Peyer's patch (tissue), 4 donors: ENCODE results near the gene MGAT3. TPM values are rescaled to one million over a fixed set of nuclear protein-coding genes. Genes with fewer than 3 reads are reported as not detected.

Experiments used
- DNase-seq, 3 donors: peaks; one replicate each; pipeline ENCODE4 v3.0.0-alpha.2; 2017 to 2019
- H3K27ac ChIP-seq, 4 donors: fragments of 200-600 bp; sonication (generic); one replicate each; pipeline ENCODE4 v1.5.1; 2016 to 2019
- H3K27me3 ChIP-seq, 2 donors: fragments of 200-600 bp; sonication (generic); one replicate each; pipeline ENCODE4 v1.5.1; 2019
- H3K36me3 ChIP-seq, 3 donors: fragments of 200-600 bp; sonication (generic); one replicate each; pipeline ENCODE4 v1.5.1; 2016 to 2019
- H3K4me1 ChIP-seq, 4 donors: fragments of 200-600 bp; sonication (generic); one replicate each; pipeline ENCODE4 v1.5.1; 2016 to 2019
- H3K4me3 ChIP-seq, 4 donors: fragments of 200-600 bp; sonication (generic); 1 replicate in 3 of 4; 2 replicates in 1 of 4; pipeline ENCODE4 v1.5.1; 2016 to 2019; ENCODE audit warnings: mild to moderate bottlenecking in 1 of 4
- H3K9me3 ChIP-seq, 4 donors: fragments of 200-600 bp; sonication (generic); one replicate each; pipeline ENCODE4 v1.5.1; 2016 to 2019; ENCODE audit warnings: mild to moderate bottlenecking in 1 of 4
- CTCF ChIP-seq, 6 experiments: fragments of 450-650 bp in 4 of 6; fragments of 200-600 bp in 2 of 6; sonication (generic) in 1 of 6; IDR thresholded peaks; one replicate each; pipeline ENCODE4 v1.5.1; 2017 to 2019; ENCODE audit warnings: antibody characterized with exemption in 6 of 6, mild to moderate bottlenecking in 3 of 6, moderate library complexity in 1 of 6
- POLR2A ChIP-seq, 2 donors: fragments of 450-650 bp; IDR thresholded peaks; one replicate each; pipeline ENCODE4 v1.5.1; 2017; ENCODE audit warnings: antibody characterized with exemption in 2 of 2, mild to moderate bottlenecking in 2 of 2, moderate library complexity in 2 of 2
- total RNA-seq, 4 donors: library from RNA; depleted of rRNA; stranded (reverse); fragments of >200 nt; gene quantifications; one replicate each; pipeline ENCODE4 v1.1.0, GENCODE V29; 2016

The MGAT3 gene
- total RNA-seq, 4 donors from 2014 or later, result 5.0 to 53.7 (median 49.6) TPM

GRCh38 chr22:39524089-39524752 lies 67.4 kb downstream of the MGAT3 start:
- DNase-seq, result no peak
- peaks cover 0 to 37% (median 0%) of the 10 kb centered on the region in 3 donors for H3K36me3 ChIP-seq

DNA sequence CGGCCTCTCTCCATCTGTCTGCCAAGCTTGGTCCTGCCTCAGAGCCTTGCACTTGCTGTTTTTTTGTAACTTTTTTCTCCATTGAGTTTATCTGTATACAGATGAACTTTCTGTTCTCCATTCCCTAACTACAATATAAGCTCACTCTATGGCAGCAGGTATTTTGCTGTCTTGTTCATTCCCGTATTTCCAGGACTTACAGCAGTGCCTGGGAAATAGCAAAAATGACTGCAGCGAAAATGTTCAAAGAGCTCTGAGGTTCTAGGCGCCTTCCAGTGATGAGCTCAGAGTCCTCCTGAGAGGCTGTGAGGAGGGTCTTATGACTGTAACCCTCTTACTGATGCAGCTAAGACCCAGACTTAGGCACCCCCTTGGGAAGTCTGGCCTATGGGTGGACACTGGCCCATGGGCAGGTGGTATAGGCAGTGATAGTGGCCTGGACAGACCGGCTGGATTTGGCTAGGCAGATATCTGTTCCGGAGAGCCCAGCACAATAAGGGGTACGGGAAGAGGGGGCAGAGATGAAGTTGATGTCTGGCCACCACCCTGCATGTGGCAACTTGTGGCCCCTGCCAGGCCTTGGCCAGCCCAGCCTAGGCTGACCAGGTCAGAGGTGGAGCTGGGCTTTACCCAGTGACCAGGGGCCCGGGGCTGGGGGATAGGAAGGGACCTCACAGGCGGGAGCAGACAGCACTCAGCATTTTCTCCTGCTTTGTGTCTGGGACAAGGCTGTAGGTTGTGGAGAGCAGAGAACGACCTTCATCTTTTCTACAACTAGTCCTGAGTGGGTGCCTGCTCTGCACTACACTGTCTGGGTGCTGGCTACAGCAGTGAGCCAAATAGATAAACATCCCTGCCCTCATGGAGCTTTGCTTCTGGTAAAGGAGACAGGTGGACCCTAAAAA lies 68.2 kb downstream of the MGAT3 start:
- Histone ChIP-seq H3K4me3 (no peak overlapping the region), H3K9me3 (no peaks in the 10 kb centered on the region), H3K36me3 (peaks cover 0 to 44% (median 0%) of the 10 kb centered on the region in 3 donors), H3K27me3 (no peaks in the 10 kb centered on the region), H3K27ac (peak overlapping the region in 3 of 4 donors; percentile 6 to 41 (median 31)), H3K4me1 (peaks cover 20 to 67% (median 48%) of the 10 kb centered on the region in 4 donors)
- TF ChIP-seq POLR2A (IDR thresholded peaks at IDR 0.05) (no peak), CTCF (IDR thresholded peaks at IDR 0.05) (no peak)
- DNase-seq, result no peak

More at GRCh38 chr22:39524089-39524752, 67.4 kb downstream of the MGAT3 start:
- no peaks in the 10 kb centered on the region for H3K9me3 ChIP-seq
- H3K27ac ChIP-seq, result peak overlapping the region in 2 of 4 donors; percentile 31 to 41
- H3K4me3 ChIP-seq, result no peak overlapping the region
- TF ChIP-seq POLR2A (IDR thresholded peaks at IDR 0.05) (no peak), CTCF (IDR thresholded peaks at IDR 0.05) (no peak)
- H3K27me3 ChIP-seq, result no peaks in the 10 kb centered on the region
- H3K4me1 ChIP-seq, result peaks cover 17 to 61% (median 41%) of the 10 kb centered on the region in 4 donors

DNA sequence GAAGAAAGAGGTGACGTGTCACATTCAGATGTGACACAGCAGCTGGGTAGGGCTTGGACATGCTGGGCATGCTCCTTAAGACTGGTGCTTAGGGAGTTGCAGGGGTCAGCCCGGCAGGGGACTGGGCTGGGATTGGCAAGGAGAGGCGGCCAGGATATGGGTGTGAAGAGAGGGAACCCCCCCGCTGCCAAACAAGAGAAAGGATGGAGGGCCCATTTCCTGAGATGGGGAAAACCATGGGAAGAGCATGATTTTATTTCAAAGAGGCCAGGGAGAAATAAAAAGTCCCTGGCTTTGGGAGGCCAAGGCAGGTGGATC lies 68.8 kb downstream of the MGAT3 start:
- H3K9me3 ChIP-seq, result no peaks in the 10 kb centered on the region
- H3K4me3 ChIP-seq, result no peak overlapping the region
- H3K27ac ChIP-seq, result peak overlapping the region in 3 of 4 donors; percentile 6 to 41 (median 31)
- DNase-seq, result no peak
- H3K27me3 ChIP-seq, result no peaks in the 10 kb centered on the region
- TF ChIP-seq POLR2A (IDR thresholded peaks at IDR 0.05), result no peak
- no peak for TF ChIP-seq CTCF (IDR thresholded peaks at IDR 0.05)
- H3K36me3 ChIP-seq, result peaks cover 0 to 49% (median 0%) of the 10 kb centered on the region in 3 donors
- H3K4me1 ChIP-seq, result peaks cover 23 to 73% (median 52%) of the 10 kb centered on the region in 4 donors

GRCh38 chr22:39526736-39527171 lies 69.9 kb downstream of the MGAT3 start:
- peak in 1 of 3 donors; percentile 71 for DNase-seq
- no peaks in the 10 kb centered on the region for H3K27me3 ChIP-seq
- H3K4me3 ChIP-seq, result no peak overlapping the region
- TF ChIP-seq POLR2A (IDR thresholded peaks at IDR 0.05), result no peak
- no peak for TF ChIP-seq CTCF (IDR thresholded peaks at IDR 0.05)
- H3K27ac ChIP-seq, result peak overlapping the region in 3 of 4 donors; percentile 77 to 91 (median 88)
- H3K9me3 ChIP-seq, result no peaks in the 10 kb centered on the region
- peaks cover 23 to 80% (median 54%) of the 10 kb centered on the region in 4 donors for H3K4me1 ChIP-seq
- H3K36me3 ChIP-seq, result peaks cover 0 to 42% (median 0%) of the 10 kb centered on the region in 3 donors

GRCh38 chr22:39527481-39527961 lies 70.7 kb downstream of the MGAT3 start:
- Histone ChIP-seq H3K27me3 (no peaks in the 10 kb centered on the region), H3K4me3 (no peak overlapping the region), H3K9me3 (no peaks in the 10 kb centered on the region), H3K4me1 (peaks cover 23 to 75% (median 48%) of the 10 kb centered on the region in 4 donors), H3K27ac (peak overlapping the region; percentile 59 to 91 (median 82)), H3K36me3 (peaks cover 0 to 35% (median 0%) of the 10 kb centered on the region in 3 donors)
- DNase-seq, result peak; percentile 56 to 84 (median 58)
- no peak for TF ChIP-seq CTCF (IDR thresholded peaks at IDR 0.05)
- TF ChIP-seq POLR2A (IDR thresholded peaks at IDR 0.05), result peak in 1 of 2 donors; percentile 35
